Tibial nerve (tissue), 4 donors: Measurements from ENCODE around the gene TMX2.

ENCODE experiments used
- EP300 ChIP-seq, 2 donors: sonication (generic); formaldehyde crosslinking; IDR thresholded peaks; one replicate each; pipeline ENCODE4 v1.6.1; 2017; ENCODE audit warnings: antibody characterized with exemption in 2 of 2, mild to moderate bottlenecking in 1 of 2
- POLR2A ChIP-seq, 2 donors: fragments of 450-650 bp; IDR thresholded peaks; one replicate each; pipeline ENCODE4 v1.6.1; 2017; ENCODE audit warnings: antibody characterized with exemption in 2 of 2, mild to moderate bottlenecking in 2 of 2, moderate library complexity in 2 of 2
- TF ChIP-seq, protein P1 (sequence below), 5 experiments: fragments of 200-600 bp in 3 of 5; fragments of 450-650 bp in 2 of 5; sonication (generic) in 3 of 5; IDR thresholded peaks; one replicate each; pipeline ENCODE4 v1.5.1; 2016 to 2019; ENCODE audit warnings: antibody characterized with exemption in 5 of 5, mild to moderate bottlenecking in 3 of 5, moderate library complexity in 2 of 5

GRCh38 chr11:57674251-57674650 is 38.1 kb upstream of the TMX2 start:
- TF ChIP-seq, protein P1, sequence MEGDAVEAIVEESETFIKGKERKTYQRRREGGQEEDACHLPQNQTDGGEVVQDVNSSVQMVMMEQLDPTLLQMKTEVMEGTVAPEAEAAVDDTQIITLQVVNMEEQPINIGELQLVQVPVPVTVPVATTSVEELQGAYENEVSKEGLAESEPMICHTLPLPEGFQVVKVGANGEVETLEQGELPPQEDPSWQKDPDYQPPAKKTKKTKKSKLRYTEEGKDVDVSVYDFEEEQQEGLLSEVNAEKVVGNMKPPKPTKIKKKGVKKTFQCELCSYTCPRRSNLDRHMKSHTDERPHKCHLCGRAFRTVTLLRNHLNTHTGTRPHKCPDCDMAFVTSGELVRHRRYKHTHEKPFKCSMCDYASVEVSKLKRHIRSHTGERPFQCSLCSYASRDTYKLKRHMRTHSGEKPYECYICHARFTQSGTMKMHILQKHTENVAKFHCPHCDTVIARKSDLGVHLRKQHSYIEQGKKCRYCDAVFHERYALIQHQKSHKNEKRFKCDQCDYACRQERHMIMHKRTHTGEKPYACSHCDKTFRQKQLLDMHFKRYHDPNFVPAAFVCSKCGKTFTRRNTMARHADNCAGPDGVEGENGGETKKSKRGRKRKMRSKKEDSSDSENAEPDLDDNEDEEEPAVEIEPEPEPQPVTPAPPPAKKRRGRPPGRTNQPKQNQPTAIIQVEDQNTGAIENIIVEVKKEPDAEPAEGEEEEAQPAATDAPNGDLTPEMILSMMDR (IDR thresholded peaks at IDR 0.05) = no peak
- TF ChIP-seq EP300 (IDR thresholded peaks at IDR 0.05) = no peak
- no peak for TF ChIP-seq POLR2A (IDR thresholded peaks at IDR 0.05)
